Smooth muscle cell (in vitro differentiated cells): Measurements from ENCODE around the gene ZBTB26. TPM values are rescaled to one million over a fixed set of nuclear protein-coding genes. Genes with fewer than 3 reads are reported as not detected.

Experiments
- DNase-seq: peaks from one replicate; lab custom pipeline; 2025; ENCODE audit not compliant: unreplicated experiment; lab: John Stamatoyannopoulos, UW
- H2AFZ ChIP-seq: fragments of 200-600 bp; sonication (generic); 2 replicates; pipeline ENCODE4 v1.6.0; 2016; ENCODE audit warnings: antibody characterized with exemption, low read depth, mild to moderate bottlenecking
- H3F3A ChIP-seq: fragments of 200-600 bp; sonication (generic); 2 replicates; pipeline ENCODE4 v1.6.0; 2017; ENCODE audit warnings: antibody characterized with exemption, low read depth
- H3K27ac ChIP-seq: fragments of 200-600 bp; sonication (generic); 2 replicates; pipeline ENCODE4 v1.5.1; 2016; ENCODE audit warnings: low read depth, mild to moderate bottlenecking
- H3K27me3 ChIP-seq: fragments of 200-600 bp; sonication (generic); 2 replicates; pipeline ENCODE4 v1.6.1; 2016; ENCODE audit warnings: low read depth, mild to moderate bottlenecking
- H3K36me3 ChIP-seq: fragments of 200-600 bp; sonication (generic); 2 replicates; pipeline ENCODE4 v1.5.1; 2016; ENCODE audit warnings: low read depth
- H3K4me1 ChIP-seq: fragments of 200-600 bp; sonication (generic); 2 replicates; pipeline ENCODE4 v1.5.1; 2016; ENCODE audit warnings: low read depth
- H3K4me2 ChIP-seq: fragments of 200-600 bp; sonication (generic); 2 replicates; pipeline ENCODE4 v1.6.0; 2016; ENCODE audit warnings: mild to moderate bottlenecking
- H3K4me3 ChIP-seq: fragments of 200-600 bp; sonication (generic); 2 replicates; pipeline ENCODE4 v1.5.1; 2016; ENCODE audit warnings: mild to moderate bottlenecking
- H3K79me2 ChIP-seq: fragments of 200-600 bp; sonication (generic); 2 replicates; pipeline ENCODE4 v1.6.0; 2016; ENCODE audit warnings: low read depth, mild to moderate bottlenecking
- H3K9ac ChIP-seq: fragments of 200-600 bp; sonication (generic); 2 replicates; pipeline ENCODE4 v1.6.0; 2016; ENCODE audit warnings: low read depth
- H3K9me3 ChIP-seq: fragments of 200-600 bp; sonication (generic); replicated peaks from 2 replicates; pipeline ENCODE4 v1.5.1; 2016; ENCODE audit warnings: low read depth
- H4K20me1 ChIP-seq: fragments of 200-600 bp; sonication (generic); 2 replicates; pipeline ENCODE4 v1.6.0; 2016; ENCODE audit warnings: low read depth
- WGBS: methylation state at CpG from one replicate; pipeline ENCODE4 v1.1.7; 2016; ENCODE audit warnings: low lambda C conversion rate; 5-methylcytosine and 5-hydroxymethylcytosine counted together
- polyA plus RNA-seq: library from polyadenylated mRNA; unstranded; fragments of >200 nt; fragmentation: Nextera tagmentation; extraction: Ambion mirVana; gene quantifications from 2 replicates; pipeline ENCODE4 v1.2.1, GENCODE V29; 2016
- total RNA-seq: library from RNA; depleted of rRNA; stranded (reverse); fragments of >200 nt; gene quantifications from 2 replicates; pipeline ENCODE4 v1.2.3, GENCODE V29; 2014
- TF ChIP-seq, protein P1 (sequence below): fragments of 200-600 bp; sonication (generic); IDR thresholded peaks from 2 replicates; pipeline ENCODE4 v1.5.1; 2017; ENCODE audit warnings: borderline replicate concordance, mild to moderate bottlenecking, antibody characterized with exemption; ENCODE audit not compliant: insufficient read depth, poor library complexity, severe bottlenecking

Gene ZBTB26
- total and polyA plus RNA-seq, 2 experiments from 2014 or later: 0.74 to 4.0 TPM

GRCh38 chr9:122950263-122950662 is 19.0 kb upstream of the ZBTB26 start:
- Histone ChIP-seq H3K9me3 (no peaks in the 10 kb centered on the region), H3K27me3 (no peaks in the 10 kb centered on the region), H2AFZ (no peak overlapping the region), H3K27ac (no peak overlapping the region), H3F3A (no peaks in the 10 kb centered on the region), H3K4me1 (peaks cover 5% of the 10 kb centered on the region), H3K36me3 (no peaks in the 10 kb centered on the region), H3K79me2 (peaks cover 100% of the 10 kb centered on the region), H3K4me3 (no peak overlapping the region), H3K9ac (no peak overlapping the region), H4K20me1 (peaks cover 100% of the 10 kb centered on the region), H3K4me2 (no peak overlapping the region)
- 90% methylated on average over 3 of the region's 3 CpGs for WGBS
- DNase-seq: no peak
- TF ChIP-seq, protein P1, sequence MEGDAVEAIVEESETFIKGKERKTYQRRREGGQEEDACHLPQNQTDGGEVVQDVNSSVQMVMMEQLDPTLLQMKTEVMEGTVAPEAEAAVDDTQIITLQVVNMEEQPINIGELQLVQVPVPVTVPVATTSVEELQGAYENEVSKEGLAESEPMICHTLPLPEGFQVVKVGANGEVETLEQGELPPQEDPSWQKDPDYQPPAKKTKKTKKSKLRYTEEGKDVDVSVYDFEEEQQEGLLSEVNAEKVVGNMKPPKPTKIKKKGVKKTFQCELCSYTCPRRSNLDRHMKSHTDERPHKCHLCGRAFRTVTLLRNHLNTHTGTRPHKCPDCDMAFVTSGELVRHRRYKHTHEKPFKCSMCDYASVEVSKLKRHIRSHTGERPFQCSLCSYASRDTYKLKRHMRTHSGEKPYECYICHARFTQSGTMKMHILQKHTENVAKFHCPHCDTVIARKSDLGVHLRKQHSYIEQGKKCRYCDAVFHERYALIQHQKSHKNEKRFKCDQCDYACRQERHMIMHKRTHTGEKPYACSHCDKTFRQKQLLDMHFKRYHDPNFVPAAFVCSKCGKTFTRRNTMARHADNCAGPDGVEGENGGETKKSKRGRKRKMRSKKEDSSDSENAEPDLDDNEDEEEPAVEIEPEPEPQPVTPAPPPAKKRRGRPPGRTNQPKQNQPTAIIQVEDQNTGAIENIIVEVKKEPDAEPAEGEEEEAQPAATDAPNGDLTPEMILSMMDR: no peak

DNA sequence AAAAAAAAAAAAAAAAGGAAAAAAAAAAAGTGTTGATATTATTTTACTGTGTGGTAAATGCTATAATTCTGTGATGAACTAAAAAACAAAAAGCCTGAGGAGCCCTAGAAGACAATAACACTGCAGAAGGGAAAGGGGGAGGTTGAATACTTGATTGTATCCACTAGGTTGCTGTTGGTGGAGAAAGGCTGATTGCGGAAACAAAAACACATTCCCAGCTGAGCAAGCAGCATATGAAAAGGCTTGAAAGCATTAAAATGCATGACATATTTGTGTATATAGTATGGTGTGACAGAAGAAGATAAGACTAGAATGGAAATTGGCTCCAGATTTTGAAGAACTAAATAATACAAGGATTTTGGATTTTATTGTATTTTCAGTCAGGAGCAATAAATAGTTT is 18.4 kb upstream of the ZBTB26 start:
- no peaks in the 10 kb centered on the region for H3K27me3 ChIP-seq
- H3K4me1 ChIP-seq: peaks cover 5% of the 10 kb centered on the region
- WGBS: 98% methylated on average over 1 of the region's 1 CpG
- H3F3A ChIP-seq: no peaks in the 10 kb centered on the region
- no peak overlapping the region for H3K9ac ChIP-seq
- peaks cover 100% of the 10 kb centered on the region for H3K79me2 ChIP-seq
- H3K9me3 ChIP-seq: no peaks in the 10 kb centered on the region
- peaks cover 100% of the 10 kb centered on the region for H4K20me1 ChIP-seq
- TF ChIP-seq, protein P1: no peak
- no peak overlapping the region for H3K4me2 ChIP-seq
- no peaks in the 10 kb centered on the region for H3K36me3 ChIP-seq
- no peak overlapping the region for H2AFZ ChIP-seq
- DNase-seq: no peak
- no peak overlapping the region for H3K4me3 ChIP-seq
- no peak overlapping the region for H3K27ac ChIP-seq

- no peak overlapping the region for H3K4me2 ChIP-seq
- no peak overlapping the region for H3K4me3 ChIP-seq
- no peak overlapping the region for H3K27ac ChIP-seq
- H4K20me1 ChIP-seq: peaks cover 99% of the 10 kb centered on the region
- H3K27me3 ChIP-seq: no peaks in the 10 kb centered on the region
- H2AFZ ChIP-seq: no peak overlapping the region
- peaks cover 100% of the 10 kb centered on the region for H3K79me2 ChIP-seq
- H3K36me3 ChIP-seq: no peaks in the 10 kb centered on the region
- no peaks in the 10 kb centered on the region for H3F3A ChIP-seq
- peaks cover 5% of the 10 kb centered on the region for H3K4me1 ChIP-seq
- no peaks in the 10 kb centered on the region for H3K9me3 ChIP-seq
- H3K9ac ChIP-seq: no peak overlapping the region
- TF ChIP-seq, protein P1: no peak
- no peak for DNase-seq
- 87% methylated on average over 3 of the region's 3 CpGs for WGBS
Measured at GRCh38 chr9:122948313-122948712, 17.0 kb upstream of the ZBTB26 start.

DNA sequence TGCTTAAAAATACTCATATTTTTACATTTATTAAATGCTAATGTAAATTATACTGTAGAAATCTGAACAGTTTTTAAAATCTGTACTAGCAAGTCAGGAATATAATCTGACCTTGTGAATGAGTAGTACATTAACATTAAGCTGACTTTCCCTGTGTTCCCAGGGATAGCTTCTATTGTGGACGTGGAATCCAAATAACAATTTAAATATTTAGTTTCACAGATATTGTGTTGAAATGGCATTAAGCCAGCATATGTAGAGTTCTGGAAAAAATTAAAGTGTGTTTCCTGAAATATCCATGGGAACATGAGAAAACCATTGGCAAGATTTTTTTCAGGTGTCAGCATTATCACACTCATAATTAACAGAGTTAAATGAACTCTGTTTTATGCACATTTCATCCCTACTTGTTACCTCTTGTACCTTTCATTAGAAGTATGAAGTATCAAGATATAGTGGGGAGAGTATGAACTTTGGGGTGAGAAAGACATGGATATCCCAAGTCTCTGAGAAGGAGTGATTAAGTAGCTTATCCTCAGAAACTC is 15.2 kb upstream of the ZBTB26 start:
- H3K4me2 ChIP-seq: no peak overlapping the region

More for the DNA sequence above, 15.2 kb upstream of the ZBTB26 start:
- H3F3A ChIP-seq: no peaks in the 10 kb centered on the region
- no peak overlapping the region for H3K9ac ChIP-seq
- 88% methylated on average over 1 of the region's 1 CpG for WGBS
- H3K36me3 ChIP-seq: no peaks in the 10 kb centered on the region
- no peak overlapping the region for H2AFZ ChIP-seq
- peaks cover 100% of the 10 kb centered on the region for H3K79me2 ChIP-seq
- DNase-seq: no peak
- no peak overlapping the region for H3K27ac ChIP-seq
- no peaks in the 10 kb centered on the region for H3K27me3 ChIP-seq
- TF ChIP-seq, protein P1: no peak
- H3K4me3 ChIP-seq: no peak overlapping the region
- no peaks in the 10 kb centered on the region for H3K9me3 ChIP-seq
- peaks cover 13% of the 10 kb centered on the region for H3K4me1 ChIP-seq
- peaks cover 99% of the 10 kb centered on the region for H4K20me1 ChIP-seq
